ENCODE data around the gene C1S.

Gene C1S

GRCh38 chr12:7116196-7116595 lies 55.7 kb downstream of the C1S start:
- no peak for DNase-seq (ENCODE audit: low spot score)

GRCh38 chr12:7116916-7117315 lies 56.4 kb downstream of the C1S start:
- TF ChIP-seq CTCF (IDR thresholded peaks at IDR 0.05) = no peak
- DNase-seq (ENCODE audit: low spot score) = no peak

More at GRCh38 chr12:7116196-7116595, 55.7 kb downstream of the C1S start:
- Histone ChIP-seq H3K4me3 (no peak overlapping the region), H3K27ac (no peak overlapping the region)
- TF ChIP-seq CTCF (IDR thresholded peaks at IDR 0.05) = no peak

GRCh38 chr12:7117670-7118069 lies 57.2 kb downstream of the C1S start:
- Histone ChIP-seq H3K4me3 (no peak overlapping the region), H3K27ac (no peak overlapping the region)
- no peak for DNase-seq (ENCODE audit: low spot score)
- no peak for TF ChIP-seq CTCF (IDR thresholded peaks at IDR 0.05)

More at GRCh38 chr12:7116916-7117315, 56.4 kb downstream of the C1S start:
- Histone ChIP-seq H3K4me3 (no peak overlapping the region), H3K27ac (no peak overlapping the region)

- DNase-seq (ENCODE audit: low spot score) = no peak
- TF ChIP-seq CTCF (IDR thresholded peaks at IDR 0.05) = no peak
- Histone ChIP-seq H3K27ac (no peak overlapping the region), H3K4me3 (no peak overlapping the region)
These were observed 58.4 kb downstream of the C1S start for GRCh38 chr12:7118881-7119280.

GRCh38 chr12:7120166-7120565 lies 59.6 kb downstream of the C1S start:
- DNase-seq (ENCODE audit: low spot score) = no peak
- TF ChIP-seq CTCF (IDR thresholded peaks at IDR 0.05) = no peak
- Histone ChIP-seq H3K27ac (no peak overlapping the region), H3K4me3 (no peak overlapping the region)
